Right lobe of liver (tissue), 6 donors: ENCODE data around the gene RPL35A. TPM values are rescaled to one million over a fixed set of nuclear protein-coding genes. Genes with fewer than 3 reads are reported as not detected.

Experiments used
- ATAC-seq, 4 donors: fragments of 200-7000 bp; cut with Tn5 transposase; one replicate each; pipeline ENCODE4 v1.9.1; 2020; ENCODE audit warnings: mild to moderate bottlenecking in 4 of 4, moderate library complexity in 4 of 4
- DNase-seq, 3 donors: peaks; one replicate each; pipeline ENCODE4 v3.0.0-alpha.2; 2020
- H3K27ac ChIP-seq, 3 donors: fragments of 200-600 bp; one replicate each; pipeline ENCODE4 v1.8.0; 2022
- H3K27me3 ChIP-seq, 2 donors: fragments of 200-600 bp; one replicate each; pipeline ENCODE4 v1.8.0; 2022
- H3K36me3 ChIP-seq, 4 donors: fragments of 200-600 bp; sonication (generic) in 1 of 4; one replicate each; pipeline versions ENCODE4 v1.5.1 to v1.8.0; 2017 to 2022; ENCODE audit warnings: control low read depth in 1 of 4
- H3K4me1 ChIP-seq, 4 donors: fragments of 200-600 bp; sonication (generic) in 1 of 4; one replicate each; pipeline versions ENCODE4 v1.5.1 to v1.8.0; 2017 to 2022; ENCODE audit warnings: control low read depth in 1 of 4
- H3K4me3 ChIP-seq, 3 donors: fragments of 200-600 bp; one replicate each; pipeline ENCODE4 v1.8.0; 2022
- H3K9me3 ChIP-seq, 4 donors: fragments of 200-600 bp; sonication (generic) in 1 of 4; one replicate each; pipeline versions ENCODE4 v1.5.1 to v1.8.0; 2017 to 2022; ENCODE audit warnings: control low read depth in 1 of 4
- POLR2A ChIP-seq: fragments of 450-650 bp; IDR thresholded peaks from one replicate; pipeline ENCODE4 v1.6.1; 2017; ENCODE audit warnings: antibody characterized with exemption, mild to moderate bottlenecking
- WGBS: methylation state at CpG from one replicate; pipeline ENCODE4 v1.1.6; 2018; ENCODE audit warnings: low coverage, low lambda C conversion rate; ENCODE audit not compliant: insufficient coverage; ENCODE audit errors: missing lambda C conversion rate; 5-methylcytosine and 5-hydroxymethylcytosine counted together
- intact Hi-C, 2 donors: fragments of 100-400 bp; cut with DNase I; formaldehyde crosslinking; loops; one replicate each; pipeline versions ENCODE4 v1.11.2 to v1.14.1; 2022
- long read RNA-seq: library from polyadenylated mRNA; unstranded; transcript quantifications from one replicate; pipeline ENCODE4 v2.0.0, GENCODE V29; 2019
- total RNA-seq, 6 experiments: library from RNA; depleted of rRNA in 2 of 6; stranded (reverse); fragments of >200 nt in 2 of 6; fragmentation: NEBNext Ultra II Directional in 3 of 6; extraction: Animal tissue kit (Norgen Biotek cat#: 25700) in 3 of 6; gene quantifications; one replicate each; pipeline versions ENCODE4 v1.1.0 to v1.2.4, GENCODE V29; 2016 to 2023
- TF ChIP-seq, protein P1 (sequence below), 4 donors: fragments of 200-600 bp in 3 of 4; fragments of 450-650 bp in 1 of 4; IDR thresholded peaks; one replicate each; pipeline versions ENCODE4 v1.5.1 to v1.8.0; 2016 to 2022; ENCODE audit warnings: antibody characterized with exemption in 4 of 4, mild to moderate bottlenecking in 2 of 4
- donor health status: DM: no; HTN: yes; CAD: no.
- donor health status: DM: no; HTN: no; CAD: no.
- donor health status: DM: no; HTN: no; CAD: no.
- donor health status: DM: no; HTN: yes; CAD: no.
- donor health status: DM: no; HTN: yes; CAD: no.

Gene RPL35A
- 100 to 1,000 TPM; 234 to 275 (median 255) TPM for total RNA-seq
- long read RNA-seq, transcript RPL35A-206 (5 exons, 1,444 nt): major isoform, 260 of 285 reads
- long read RNA-seq, partial matches to known transcripts: 16 of 285 reads
- long read RNA-seq, other reads (novel, unspliced or antisense): 6 of 285 reads

DNA sequence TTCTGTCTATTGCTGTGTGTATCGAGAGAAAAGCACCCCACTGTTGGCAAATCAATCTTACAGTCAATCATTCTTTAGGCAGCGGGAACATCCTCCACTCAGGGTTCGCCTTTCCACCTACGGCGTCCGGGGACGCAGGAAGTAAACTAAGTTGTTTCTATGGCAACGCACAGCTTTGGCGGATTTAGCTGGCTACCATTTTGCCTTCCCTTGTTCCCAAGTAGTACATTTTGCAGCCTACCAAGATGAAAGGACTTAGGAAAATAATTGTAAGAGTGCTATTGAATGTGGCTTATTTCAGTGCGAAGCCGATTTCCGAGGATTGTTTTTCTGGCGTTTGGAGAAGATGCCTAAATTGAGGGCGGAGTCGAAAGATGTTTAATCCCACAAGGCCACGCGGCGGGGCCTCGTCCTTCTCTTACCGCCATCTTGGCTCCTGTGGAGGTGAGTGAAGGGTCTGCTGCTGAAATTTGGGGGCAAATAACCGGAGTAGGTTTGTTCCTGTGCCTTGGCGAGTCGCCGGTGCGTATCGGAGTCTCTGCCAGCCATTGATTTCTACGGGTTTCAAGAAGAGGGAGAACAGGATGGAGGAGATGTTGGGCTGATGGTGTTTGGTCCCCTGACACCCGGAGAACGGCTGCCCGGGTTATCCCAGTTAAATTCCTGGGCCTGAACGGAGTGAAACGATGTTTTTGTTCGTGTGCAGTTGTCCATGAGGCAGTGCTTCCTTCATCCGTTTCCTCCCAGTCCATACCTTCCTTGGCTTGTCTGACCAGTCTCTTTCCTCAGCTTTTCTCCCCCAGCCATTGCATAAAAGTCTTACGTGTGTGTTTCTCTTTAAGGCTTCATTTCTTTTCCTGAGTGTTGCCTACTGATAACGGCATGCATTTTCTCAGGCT, at the start of gene RPL35A:
RPL35A (plus strand) TSS at position 413 of the 899 bp plus-strand sequence. CDS start 778 bp downstream, outside the sequence.
- WGBS: under 1% methylated on average over 31 of the region's 36 CpGs
- Histone ChIP-seq H3K4me1 (peaks cover 0 to 12% (median 4%) of the 10 kb centered on the region in 4 donors), H3K36me3 (peaks cover 3 to 40% (median 22%) of the 10 kb centered on the region in 4 donors), H3K27me3 (no peaks in the 10 kb centered on the region), H3K27ac (peak within 1 kb of the TSS; percentile 95 to 97 (median 96)), H3K4me3 (peak within 1 kb of the TSS; percentile 49 to 81 (median 75)), H3K9me3 (no peaks in the 10 kb centered on the region)
- ATAC-seq: peak; percentile 93 to 96 (median 94)
- intact Hi-C loops: no loop called here
- DNase-seq: peak; percentile 84 to 86 (median 85)
- TF ChIP-seq, protein P1, sequence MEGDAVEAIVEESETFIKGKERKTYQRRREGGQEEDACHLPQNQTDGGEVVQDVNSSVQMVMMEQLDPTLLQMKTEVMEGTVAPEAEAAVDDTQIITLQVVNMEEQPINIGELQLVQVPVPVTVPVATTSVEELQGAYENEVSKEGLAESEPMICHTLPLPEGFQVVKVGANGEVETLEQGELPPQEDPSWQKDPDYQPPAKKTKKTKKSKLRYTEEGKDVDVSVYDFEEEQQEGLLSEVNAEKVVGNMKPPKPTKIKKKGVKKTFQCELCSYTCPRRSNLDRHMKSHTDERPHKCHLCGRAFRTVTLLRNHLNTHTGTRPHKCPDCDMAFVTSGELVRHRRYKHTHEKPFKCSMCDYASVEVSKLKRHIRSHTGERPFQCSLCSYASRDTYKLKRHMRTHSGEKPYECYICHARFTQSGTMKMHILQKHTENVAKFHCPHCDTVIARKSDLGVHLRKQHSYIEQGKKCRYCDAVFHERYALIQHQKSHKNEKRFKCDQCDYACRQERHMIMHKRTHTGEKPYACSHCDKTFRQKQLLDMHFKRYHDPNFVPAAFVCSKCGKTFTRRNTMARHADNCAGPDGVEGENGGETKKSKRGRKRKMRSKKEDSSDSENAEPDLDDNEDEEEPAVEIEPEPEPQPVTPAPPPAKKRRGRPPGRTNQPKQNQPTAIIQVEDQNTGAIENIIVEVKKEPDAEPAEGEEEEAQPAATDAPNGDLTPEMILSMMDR (IDR thresholded peaks at IDR 0.05): no peak
- peak; percentile 60 for TF ChIP-seq POLR2A

DNA sequence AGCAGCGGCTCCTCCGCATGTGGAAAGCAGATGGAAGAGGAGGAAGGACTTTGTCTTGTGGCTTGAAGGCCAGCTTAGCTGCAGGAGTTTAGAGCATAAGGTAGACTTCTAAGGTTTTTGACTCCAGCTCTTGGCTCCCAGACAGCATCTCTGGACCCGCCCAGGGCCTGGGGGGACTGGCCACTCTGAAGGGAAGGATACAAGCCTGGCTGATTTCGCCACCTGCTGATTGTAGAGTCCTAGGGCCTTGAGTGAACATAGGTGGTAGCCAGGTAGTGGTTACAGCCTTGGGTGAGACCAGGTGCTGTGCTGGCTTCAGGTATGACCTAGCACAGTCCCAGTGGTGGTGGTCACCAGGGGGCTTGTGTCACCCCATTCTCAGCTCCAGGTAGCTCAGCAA, 48.4 kb upstream of the RPL35A start:
- no peak overlapping the region for H3K4me3 ChIP-seq
- no peak for TF ChIP-seq POLR2A
- TF ChIP-seq, protein P1 (IDR thresholded peaks at IDR 0.05): no peak
- WGBS: 100% methylated on average over 3 of the region's 4 CpGs

DNA sequence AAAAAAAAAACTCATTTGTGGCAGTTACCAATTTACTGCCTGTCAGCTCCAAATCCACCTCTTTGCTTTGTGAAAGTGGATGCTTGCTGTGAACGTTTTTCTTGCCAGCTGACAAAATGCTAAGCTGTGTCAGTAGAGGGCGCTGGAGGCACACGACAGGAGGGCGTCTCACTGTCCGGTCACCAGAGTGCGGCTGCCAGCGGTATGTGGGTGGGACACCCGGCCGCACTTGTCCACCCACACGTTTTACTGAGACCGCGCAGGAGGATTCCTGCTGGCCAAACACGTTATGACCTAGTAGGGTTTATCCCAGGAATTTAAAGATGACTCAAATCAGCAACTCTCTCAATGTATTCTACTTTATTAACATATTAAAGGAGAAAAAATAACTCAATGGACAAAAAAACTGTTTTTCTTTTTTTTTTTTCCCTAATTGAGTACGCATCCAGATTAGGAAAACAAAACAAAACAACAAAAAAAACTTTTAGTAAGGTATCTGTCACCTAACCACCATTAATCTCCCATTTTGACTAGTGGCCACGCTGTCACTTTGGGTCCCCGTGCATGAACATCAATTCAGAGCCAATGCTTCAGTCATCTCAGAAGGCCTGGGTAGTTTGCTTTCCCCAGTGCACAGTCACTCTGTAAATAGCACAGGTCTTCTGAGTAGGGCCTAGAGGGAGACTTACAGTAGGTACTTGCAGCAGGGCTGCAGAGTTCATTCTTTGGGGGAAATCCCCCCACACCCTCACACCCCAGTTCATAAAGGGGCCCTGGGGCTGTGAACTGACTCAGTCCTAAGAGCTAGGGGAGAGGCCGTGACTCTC, 43.8 kb upstream of the RPL35A start:
- peak; percentile 99 to 100 (median 100) for ATAC-seq
- TF ChIP-seq, protein P1 (IDR thresholded peaks at IDR 0.05): peak; percentile 89 to 92 (median 92)
- TF ChIP-seq POLR2A: no peak
- H3K27ac ChIP-seq: no peak overlapping the region
- peak; percentile 83 to 90 (median 85) for DNase-seq
- H3K36me3 ChIP-seq: no peaks in the 10 kb centered on the region
- H3K27me3 ChIP-seq: no peaks in the 10 kb centered on the region
- H3K4me1 ChIP-seq: peaks cover 0 to 4% (median 0%) of the 10 kb centered on the region in 4 donors
- intact Hi-C loops: no loop called here
- no peak overlapping the region for H3K4me3 ChIP-seq
- no peaks in the 10 kb centered on the region for H3K9me3 ChIP-seq
- 12% methylated on average over 17 of the region's 17 CpGs for WGBS

More for the DNA sequence above, 48.4 kb upstream of the RPL35A start:
- no peaks in the 10 kb centered on the region for H3K9me3 ChIP-seq
- no peaks in the 10 kb centered on the region for H3K36me3 ChIP-seq
- no peak overlapping the region for H3K27ac ChIP-seq
- intact Hi-C loops: no loop called here
- no peaks in the 10 kb centered on the region for H3K27me3 ChIP-seq
- no peak for ATAC-seq
- peaks cover 0 to 4% (median 0%) of the 10 kb centered on the region in 4 donors for H3K4me1 ChIP-seq
- DNase-seq: no peak

DNA sequence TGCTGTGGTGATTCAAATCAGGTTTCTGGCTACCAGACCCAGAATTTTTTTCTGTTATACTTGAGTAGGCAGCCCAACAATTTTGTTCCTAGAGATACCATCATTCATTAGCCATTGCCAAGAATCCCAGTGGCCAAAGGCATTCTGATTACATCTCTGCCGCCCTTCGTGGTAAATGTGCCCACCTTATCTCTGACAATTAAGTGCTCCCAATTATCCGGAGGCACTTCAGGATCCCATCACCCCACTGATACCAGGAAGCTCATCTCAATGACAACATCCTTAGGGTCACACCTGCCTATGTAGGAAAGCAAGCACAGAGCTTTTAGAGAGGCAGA, 43.2 kb upstream of the RPL35A start:
- DNase-seq: no peak
- H3K36me3 ChIP-seq: no peaks in the 10 kb centered on the region
- no peaks in the 10 kb centered on the region for H3K9me3 ChIP-seq
- intact Hi-C loops: no loop called here
- peaks cover 0 to 4% (median 0%) of the 10 kb centered on the region in 4 donors for H3K4me1 ChIP-seq
- no peak overlapping the region for H3K27ac ChIP-seq
- no peaks in the 10 kb centered on the region for H3K27me3 ChIP-seq
- no peak for ATAC-seq
- no peak overlapping the region for H3K4me3 ChIP-seq
- TF ChIP-seq POLR2A: no peak
- TF ChIP-seq, protein P1 (IDR thresholded peaks at IDR 0.05): no peak
- 35% methylated on average over 3 of the region's 3 CpGs for WGBS
